HL-60 (cell line): ENCODE results near the gene PTGFR.

Source experiments
- DNase-seq, 2 experiments: peaks; one replicate each; pipeline ENCODE4 v3.0.0-alpha.2; 2010 to 2020; ENCODE audit warnings: low read depth in 1 of 2, low spot score in 1 of 2
- H3K27ac ChIP-seq: fragments of 250-450 bp; sonication (Bioruptor Pico); replicated peaks from 2 replicates; pipeline ENCODE4 v1.5.1; 2020; ENCODE audit warnings: mild to moderate bottlenecking, moderate library complexity
- H3K27me3 ChIP-seq: fragments of 250-450 bp; sonication (Bioruptor Pico); 2 replicates; pipeline ENCODE4 v1.5.1; 2021; ENCODE audit warnings: mild to moderate bottlenecking, moderate library complexity; ENCODE audit not compliant: insufficient read depth, poor library complexity, severe bottlenecking
- H3K4me3 ChIP-seq: replicated peaks from 2 replicates; pipeline ENCODE4 v1.5.1; 2011; ENCODE audit warnings: mild to moderate bottlenecking, control low read depth, low read length; ENCODE audit not compliant: insufficient read depth
- CTCF ChIP-seq: IDR thresholded peaks from one replicate; pipeline ENCODE4 v1.5.1; 2011; ENCODE audit warnings: low read length, control low read depth, inconsistent platforms; ENCODE audit not compliant: insufficient read depth
- GABPA ChIP-seq: IDR thresholded peaks from 2 replicates; pipeline ENCODE4 v1.6.1; 2012; ENCODE audit warnings: low read depth
- POLR2AphosphoS5 ChIP-seq: IDR thresholded peaks from 2 replicates; pipeline ENCODE4 v1.6.1; 2012; ENCODE audit warnings: low read depth
- REST ChIP-seq: IDR thresholded peaks from 2 replicates; pipeline ENCODE4 v1.6.1; 2012; ENCODE audit warnings: low read depth; ENCODE audit not compliant: insufficient replicate concordance
- SPI1 ChIP-seq: IDR thresholded peaks from 2 replicates; pipeline ENCODE4 v1.6.1; 2012; ENCODE audit warnings: low read depth, mild to moderate bottlenecking, borderline replicate concordance

The PTGFR gene

GRCh38 chr1:78516716-78517115, 25.9 kb downstream of the PTGFR start:
- no peak for DNase-seq
- no peaks in the 10 kb centered on the region for H3K27me3 ChIP-seq
- H3K27ac ChIP-seq = no peak overlapping the region
- TF ChIP-seq CTCF (no peak), POLR2AphosphoS5 (no peak), REST (no peak), SPI1 (no peak), GABPA (no peak)
- no peak overlapping the region for H3K4me3 ChIP-seq

GRCh38 chr1:78519446-78519845, 28.7 kb downstream of the PTGFR start:
- H3K27me3 ChIP-seq = no peaks in the 10 kb centered on the region
- no peak overlapping the region for H3K27ac ChIP-seq
- TF ChIP-seq CTCF = no peak
- H3K4me3 ChIP-seq = no peak overlapping the region
- no peak for DNase-seq

- no peak for TF ChIP-seq POLR2AphosphoS5
- Histone ChIP-seq H3K27ac (no peak overlapping the region), H3K27me3 (no peaks in the 10 kb centered on the region), H3K4me3 (no peak overlapping the region)
- DNase-seq = no peak
Measured at GRCh38 chr1:78520216-78520615, 29.4 kb downstream of the PTGFR start.

- no peak for DNase-seq
- Histone ChIP-seq H3K4me3 (no peak overlapping the region), H3K27ac (no peak overlapping the region), H3K27me3 (no peaks in the 10 kb centered on the region)
- TF ChIP-seq SPI1 = no peak
- TF ChIP-seq REST = no peak
- TF ChIP-seq GABPA = no peak
- no peak for TF ChIP-seq POLR2AphosphoS5
- no peak for TF ChIP-seq CTCF
Measured at GRCh38 chr1:78520843-78521242, 30.1 kb downstream of the PTGFR start.
